ENCODE measurements around the gene PPP2R5A.
"Not testable (repeated sequence)": the region's sequence is repeated elsewhere in the genome, so short reads cannot be mapped to it uniquely, and the experiment has no call there.

The PPP2R5A gene

DNA sequence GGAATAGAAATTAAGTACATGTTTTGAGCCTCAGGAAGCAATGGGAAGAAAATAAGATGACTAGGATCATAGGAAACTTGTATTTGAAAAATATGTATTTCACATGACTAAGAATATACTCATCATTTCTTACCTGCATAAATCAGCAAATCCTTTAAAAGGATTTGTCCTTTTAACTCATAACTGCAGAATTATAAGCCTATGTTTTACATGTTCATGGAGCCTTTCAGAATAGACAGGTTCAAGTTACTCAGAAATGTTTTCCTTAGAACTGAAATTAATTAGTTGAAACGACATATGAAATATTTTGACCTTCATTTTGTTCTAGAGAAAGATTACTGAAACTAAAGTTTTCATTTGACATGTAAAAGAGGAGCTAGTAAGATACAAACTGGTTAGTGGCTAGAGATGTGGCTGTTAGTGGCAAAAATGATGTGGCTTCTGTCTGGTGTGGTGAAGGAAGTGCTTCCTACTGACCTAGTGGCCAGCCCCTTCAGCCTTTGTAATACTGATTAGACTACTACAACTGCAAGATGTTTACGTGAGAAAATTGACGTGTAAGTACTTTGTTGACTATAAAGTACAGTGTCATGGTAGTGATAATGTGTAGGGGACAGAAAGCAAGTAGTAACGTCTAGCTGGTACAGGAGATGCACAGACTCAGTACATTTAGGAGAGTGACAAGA lies 74.7 kb downstream of the PPP2R5A start:
- DNase-seq, result no peak

DNA sequence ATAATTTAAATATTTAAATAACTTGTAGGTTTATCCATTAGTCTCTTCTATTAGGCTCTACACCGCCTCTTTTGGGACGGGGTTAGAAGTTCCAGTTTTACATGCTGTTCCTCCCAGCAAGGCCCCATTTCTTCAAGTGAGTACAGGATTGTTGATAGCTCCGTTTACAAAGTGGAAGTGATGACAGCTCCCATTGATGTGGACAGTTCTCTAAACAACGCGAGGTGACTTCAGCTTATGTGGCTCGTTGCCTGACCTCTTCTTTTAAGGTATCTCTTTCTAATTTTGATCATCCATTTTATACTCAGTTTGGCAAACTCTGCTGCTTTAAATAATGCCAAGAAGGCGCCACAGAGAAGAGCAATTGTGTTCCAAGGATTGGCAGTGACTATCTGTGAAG lies 79.8 kb downstream of the PPP2R5A start:
- DNase-seq, result no peak

DNA sequence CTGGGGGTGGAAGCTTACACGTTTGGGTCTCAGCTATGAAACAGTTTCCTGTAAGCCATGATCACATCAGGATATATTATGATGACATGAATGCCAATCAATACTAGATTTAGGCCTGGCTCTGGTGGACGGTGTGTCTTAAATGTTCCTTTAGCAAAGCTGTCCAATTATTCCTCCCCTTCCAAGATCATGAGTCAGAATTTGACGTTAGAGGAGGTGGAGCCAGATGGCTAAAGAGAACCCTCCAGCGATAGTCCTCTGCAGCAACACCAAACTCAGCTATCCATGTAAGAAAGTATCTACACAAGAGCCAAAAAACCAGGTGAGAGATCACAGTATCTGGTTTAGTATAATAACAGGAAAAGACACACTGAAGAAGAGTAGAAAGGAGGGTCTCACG lies 81.7 kb downstream of the PPP2R5A start:
- no peak for DNase-seq

DNA sequence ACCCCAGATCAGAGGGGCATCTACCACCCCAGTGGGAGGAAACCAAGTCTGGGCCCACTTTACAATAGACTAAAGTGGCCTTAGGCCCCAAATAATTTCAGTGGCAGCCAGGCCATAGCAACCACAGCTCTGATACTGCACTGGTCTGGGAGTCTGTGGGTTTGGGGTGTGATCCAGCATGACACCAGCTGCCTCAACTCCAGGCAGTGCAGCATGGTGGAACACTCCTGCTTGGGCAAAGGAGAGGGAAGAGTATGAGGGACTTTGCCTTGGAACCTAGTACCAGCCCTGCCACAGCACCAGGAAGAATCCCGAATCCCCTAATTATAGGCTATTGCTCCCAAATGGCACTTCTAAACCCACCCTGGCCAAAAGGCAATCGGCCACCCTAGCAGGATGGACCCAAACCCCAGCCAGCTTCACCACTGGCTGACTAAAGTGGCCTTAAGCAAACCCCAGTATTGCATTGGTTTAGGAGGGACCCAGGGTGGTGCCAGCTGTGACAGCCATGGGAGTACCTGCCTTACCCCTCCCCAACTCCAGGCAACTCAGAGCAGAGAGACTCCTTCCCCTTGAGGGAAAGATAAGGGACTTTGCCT lies 82.4 kb downstream of the PPP2R5A start:
- no peak for DNase-seq

DNA sequence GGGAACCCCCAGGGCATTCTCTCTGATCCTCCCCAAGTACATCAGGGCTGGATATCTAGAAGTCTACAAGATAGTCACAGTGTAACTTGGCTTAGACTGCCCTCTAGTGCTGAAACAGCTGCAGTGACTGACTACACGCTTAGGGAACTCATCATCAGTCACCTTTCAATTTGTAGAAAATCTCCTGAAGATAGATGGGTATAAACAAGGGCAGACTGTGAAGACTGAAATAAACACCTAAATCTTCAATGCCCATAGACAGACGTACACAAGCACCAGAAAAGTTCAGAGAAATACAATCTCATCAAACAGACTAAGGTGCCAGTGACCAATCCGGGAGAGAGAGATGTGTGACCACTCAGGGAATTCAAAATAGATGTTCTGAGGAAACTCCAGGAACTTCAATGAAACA lies 82.9 kb downstream of the PPP2R5A start:
- DNase-seq, result no peak

DNA sequence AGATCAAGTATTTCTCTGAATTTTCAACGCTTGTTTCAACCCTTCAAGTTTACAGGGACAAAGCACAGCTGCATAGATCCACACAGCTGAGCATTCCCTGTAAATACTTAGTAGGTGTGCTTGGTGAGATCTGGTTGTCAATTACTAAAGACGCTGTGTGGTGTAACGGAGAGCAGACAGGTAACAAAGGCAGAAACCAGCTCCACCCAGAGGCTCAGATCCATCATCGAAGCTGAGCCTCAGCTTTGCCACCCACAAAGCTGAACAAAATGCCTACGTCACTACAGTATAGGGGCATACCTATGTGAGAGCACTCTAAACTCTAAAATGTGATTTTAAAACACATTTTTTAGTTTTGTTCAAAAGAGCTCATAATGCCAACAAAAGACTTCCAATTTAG lies 90.8 kb downstream of the PPP2R5A start:
- DNase-seq, result no peak

DNA sequence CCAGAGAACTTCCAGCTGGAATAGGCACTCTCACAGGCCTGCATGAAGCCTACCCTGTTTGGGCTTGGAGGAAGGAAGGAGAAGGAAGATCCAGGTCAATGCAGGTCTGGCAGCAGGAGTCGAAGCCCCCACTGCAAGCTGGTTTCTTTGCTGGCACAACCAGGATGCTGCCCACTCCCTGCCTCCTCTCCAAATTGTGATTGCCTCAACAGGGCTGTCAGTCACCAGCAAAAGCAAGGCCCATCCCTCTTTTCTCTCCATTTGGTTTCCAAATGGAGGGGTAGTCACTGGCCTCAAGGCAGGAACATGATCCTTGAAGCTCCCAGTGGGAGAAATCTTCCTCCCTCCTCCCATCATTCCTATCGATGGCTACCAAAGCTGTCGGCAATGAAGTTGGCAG lies 92.4 kb downstream of the PPP2R5A start:
- no peak for DNase-seq

DNA sequence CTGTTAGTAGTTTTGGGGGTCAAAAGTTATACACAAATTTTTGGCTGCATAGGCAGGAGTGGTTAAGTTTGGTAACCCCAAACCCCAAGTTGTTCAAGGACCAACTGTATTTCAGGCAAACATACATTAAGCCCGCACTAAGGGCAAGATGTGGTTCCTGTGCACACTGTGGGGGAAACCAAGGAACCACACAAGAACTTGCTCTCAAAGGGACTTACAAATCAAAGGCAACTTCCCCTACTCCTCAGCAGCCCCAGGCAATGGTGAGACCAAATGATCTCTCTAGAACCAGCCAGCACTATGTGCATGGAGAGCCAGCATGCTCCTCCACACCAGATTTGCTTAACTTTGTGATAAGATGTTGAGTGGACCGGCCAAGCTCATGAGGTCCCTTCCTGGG lies 94.2 kb downstream of the PPP2R5A start:
- no peak for DNase-seq

DNA sequence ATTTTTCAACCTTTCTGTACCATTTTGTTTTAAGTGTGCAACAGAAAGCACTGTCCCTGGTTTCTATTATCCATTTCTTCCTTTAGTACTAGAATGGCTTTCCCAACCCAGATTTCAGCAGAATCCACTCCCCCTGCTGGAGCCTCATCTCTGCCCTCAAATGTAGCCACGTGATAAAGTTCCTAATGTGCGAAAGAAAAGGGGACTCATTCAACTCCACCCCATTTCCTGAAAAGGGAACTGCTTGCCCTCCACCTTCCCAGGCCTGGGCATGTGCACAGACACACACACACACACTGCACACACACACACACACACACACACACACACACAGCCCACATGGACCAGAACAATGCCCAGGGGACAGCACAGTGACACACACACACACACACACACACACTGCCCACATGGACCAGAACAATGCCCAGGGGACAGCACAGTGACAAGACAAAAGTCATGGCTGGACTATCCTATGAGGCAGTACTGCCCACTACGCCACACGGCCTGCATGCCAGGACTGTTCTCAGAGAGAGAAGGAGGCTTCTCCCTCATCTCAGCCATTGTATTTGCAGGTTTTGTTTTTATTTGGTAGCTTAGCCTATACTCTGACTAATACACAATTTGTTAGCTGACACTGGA lies 96.3 kb downstream of the PPP2R5A start:
- no peak for DNase-seq

DNA sequence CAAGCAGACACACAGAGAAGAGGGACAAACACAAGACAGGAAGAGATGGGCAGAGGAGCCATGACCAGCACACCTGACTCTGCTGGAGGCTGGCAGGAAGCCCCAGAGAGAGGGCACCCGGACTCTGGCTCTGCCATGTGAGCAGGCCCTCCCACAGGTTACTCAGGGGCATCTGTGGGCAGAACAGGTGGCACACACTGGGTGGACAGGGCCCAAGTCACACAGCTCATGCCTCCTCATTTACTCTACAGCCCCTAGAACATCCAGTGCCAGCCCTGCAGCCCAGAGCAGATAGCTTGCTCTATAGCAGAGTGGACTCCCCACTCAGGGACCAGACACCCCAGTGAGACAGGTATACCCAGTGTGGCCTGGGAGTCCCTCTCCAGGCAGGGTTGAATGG lies 100.8 kb downstream of the PPP2R5A start:
- DNase-seq, result no peak

DNA sequence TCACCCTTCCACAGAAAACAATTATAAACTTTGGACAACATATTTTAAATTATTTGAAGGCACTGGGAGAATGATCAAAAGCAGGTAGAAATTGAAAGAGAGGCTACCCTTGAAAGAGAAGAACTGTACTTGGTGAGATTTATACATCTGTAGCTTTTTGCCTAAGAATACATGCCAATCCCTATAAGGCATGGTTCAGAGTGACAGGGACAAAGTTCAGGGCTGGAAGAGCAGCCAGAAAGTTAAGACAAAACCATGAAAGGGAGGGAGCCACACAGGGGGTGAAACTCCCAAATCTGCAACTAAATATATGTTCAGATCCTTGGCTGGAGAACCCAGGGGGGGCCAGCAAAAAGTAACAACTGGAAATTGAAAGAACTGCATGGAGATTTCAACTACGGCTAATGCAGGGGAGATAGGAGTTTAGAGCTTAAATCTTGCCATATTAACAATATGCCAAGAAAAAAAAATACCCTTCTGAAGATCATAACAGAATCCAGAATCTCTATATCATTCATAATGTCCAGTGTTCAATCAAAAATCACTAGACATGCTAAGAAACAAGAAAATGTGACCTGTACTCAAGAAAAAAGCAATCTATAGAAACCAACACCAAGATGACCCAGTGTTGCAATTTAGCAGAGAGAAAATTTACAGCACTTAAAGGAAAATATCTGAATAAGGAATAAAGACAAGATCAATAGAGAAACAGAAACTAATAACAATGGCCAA lies 103.9 kb downstream of the PPP2R5A start:
- no peak for DNase-seq

DNA sequence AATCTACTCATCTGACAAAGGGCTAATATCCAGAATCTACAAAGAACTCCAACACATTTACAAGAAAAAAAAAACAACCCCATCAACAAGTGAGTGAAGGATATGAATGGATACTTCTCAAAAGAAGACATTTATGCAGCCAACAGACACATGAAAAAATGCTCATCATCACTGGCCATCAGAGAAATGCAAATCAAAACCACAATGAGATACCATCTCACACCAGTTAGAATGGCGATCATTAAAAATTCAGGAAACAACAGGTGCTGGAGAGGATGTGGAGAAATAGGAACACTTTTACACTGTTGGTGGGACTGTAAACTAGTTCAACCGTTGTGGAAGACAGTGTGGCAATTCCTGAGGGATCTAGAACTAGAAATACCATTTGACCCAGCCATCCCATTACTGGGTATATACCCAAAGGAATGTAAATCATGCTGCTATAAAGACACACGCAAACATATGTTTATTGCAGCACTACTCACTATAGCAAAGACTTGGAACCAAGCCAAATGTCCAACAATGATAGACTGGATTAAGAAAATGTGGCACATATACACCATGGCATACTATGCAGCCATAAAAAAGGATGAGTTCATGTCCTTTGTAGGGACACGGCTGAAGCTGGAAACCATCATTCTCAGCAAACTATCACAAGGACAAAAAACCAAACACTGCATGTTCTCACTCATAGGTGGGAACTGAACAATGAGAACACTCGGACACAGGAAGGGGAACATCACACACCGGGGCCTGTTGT lies 110.6 kb downstream of the PPP2R5A start:
- not testable (repeated sequence) for DNase-seq

DNA sequence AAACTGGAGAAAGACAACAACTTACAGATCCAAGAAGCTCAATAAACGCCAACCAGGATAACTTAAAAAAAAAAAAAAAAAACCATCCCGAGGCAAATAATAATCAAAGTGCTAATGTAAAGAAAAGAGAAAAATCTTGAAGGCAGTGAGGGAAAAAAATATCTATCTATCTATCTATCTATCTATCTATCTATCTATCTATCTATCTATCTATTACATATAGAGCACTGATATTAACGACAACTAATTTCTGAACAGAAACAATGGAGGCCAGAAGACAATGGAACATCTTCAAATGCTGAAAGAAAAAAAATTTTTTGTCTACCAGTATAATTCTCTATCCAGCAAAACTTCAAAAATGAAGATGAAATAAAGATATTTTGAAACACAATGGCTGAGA lies 111.4 kb downstream of the PPP2R5A start:
- DNase-seq, result no peak

DNA sequence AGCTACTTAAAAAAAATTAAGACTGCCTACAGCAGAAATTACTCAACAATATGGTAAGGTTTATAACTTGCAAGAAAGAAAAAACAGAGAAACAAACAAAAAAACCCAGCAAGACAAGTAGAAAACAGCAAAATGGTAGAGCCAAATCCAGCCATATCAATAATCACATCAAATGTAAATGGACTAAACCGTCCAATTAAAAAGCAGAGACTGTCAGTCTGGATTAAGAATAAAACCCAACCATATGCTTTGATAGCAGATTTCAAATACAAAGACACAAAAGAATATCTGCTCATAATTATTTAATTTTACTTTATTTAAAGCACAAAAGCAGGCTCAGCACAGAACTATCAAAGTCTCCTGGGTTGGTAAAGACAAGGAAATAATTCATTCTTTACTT lies 112.0 kb downstream of the PPP2R5A start:
- no peak for DNase-seq

DNA sequence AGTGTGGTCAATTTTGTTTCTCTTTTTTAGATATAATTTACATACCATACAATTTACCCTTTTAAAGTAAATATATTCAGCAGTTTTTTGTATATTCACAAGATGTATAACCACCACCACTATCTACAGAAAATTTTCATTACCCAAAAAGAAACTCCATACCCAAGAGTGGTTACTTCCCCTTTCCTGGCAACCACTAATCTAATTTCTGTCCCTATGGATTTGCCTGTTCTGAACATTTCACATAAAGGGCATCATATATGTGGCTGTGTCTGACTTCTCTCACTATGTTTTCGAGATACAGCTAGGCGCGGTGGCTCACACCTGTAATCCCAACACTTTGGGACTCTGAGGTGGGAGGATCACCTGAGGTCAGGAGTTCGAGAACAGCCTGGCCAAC lies 115.8 kb downstream of the PPP2R5A start:
- DNase-seq, result no peak

DNA sequence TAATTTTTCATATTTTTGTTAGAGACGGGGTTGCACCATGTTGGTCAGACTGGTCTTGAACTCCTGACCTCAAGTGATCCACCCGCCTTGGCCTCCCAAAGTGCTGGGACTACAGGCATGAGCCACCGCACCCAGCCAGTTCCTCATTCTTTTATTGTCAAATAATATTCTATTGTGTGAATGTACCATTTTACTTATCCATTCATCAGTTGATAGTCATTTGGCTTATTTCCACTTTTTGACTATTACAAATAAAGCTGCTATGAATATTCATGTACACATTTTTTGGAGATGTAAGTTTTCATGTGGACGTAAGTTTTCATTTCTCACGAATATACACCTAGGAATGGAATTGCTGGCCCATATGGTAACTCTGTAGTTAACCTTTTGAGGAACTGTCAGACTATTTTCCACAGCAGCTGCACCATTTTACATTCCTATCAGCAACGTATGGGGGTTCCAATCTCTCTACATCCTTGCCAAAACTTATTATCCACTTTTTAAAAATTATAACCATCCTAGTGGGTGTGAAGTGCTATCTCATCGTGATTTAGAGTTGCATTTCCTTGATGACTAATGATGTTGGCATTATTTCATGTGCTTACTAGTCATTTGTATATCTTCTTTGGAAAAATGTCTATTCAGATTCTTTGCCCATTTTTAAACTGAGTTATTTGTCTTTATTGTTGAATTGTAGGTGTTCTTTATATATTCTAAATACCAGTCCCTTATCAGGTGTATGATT lies 116.8 kb downstream of the PPP2R5A start:
- no peak for DNase-seq

DNA sequence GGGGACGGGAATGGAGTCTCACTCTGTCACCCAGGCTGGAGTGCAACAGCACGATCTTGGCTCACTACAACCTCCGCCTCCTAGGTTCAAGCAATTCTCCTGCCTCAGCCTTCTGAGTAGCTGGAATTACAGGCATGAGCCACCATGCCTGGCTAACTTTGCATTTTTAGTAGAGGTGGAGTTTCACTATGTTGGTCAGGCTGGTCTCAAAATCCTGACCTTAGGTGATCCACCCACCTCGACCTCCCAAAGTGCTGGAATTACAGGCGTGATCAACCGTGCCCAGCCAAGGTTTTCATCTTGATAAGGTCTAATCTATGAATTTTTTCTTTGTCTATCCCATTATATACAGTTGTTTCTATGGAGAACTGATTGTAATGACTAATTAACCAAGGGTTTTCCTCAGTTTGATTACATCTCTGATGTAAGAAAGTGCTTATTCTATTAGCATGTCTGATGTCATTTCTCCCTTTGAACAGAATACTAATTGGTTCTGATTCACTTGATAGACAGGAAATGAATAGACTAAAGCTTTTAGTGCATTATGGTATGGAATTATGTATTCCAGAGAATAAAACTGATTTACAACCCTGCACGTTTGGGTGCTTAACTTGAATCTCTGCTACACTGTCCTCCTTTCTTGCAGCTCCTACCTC lies 117.6 kb downstream of the PPP2R5A start:
- no peak for DNase-seq

DNA sequence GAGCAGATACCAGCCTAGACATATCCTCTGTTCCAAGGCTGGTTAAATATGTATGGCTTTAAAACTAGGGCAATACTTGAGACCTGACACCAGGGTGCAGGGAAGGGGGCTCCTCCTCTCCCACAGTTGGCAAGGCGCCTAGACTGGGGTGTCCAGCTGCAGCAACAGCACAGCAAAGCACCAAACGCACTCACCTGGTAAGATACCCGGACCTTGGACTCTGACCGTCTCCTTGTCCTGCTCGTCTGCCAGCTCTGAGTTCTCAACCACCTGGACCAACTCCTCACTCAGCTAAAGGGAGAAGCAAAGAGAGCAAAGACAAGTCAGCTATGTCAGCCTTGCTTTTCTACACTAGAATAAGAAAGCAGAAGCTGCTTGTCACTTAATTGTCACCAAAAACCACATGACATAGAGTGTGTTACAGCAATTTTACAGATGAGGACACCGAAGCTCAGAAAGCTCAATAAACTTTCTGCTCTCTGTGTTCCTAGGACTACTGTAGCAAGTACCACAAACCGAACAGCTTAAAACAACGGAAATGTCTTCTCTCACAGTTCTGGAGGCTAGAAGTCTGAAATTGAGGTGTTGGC lies 125.1 kb downstream of the PPP2R5A start:
- no peak for DNase-seq
